ENCODE data around the gene KISS1.

KISS1 gene

GRCh38 chr1:204227351-204227750, 31.1 kb upstream of the KISS1 start:
- Histone ChIP-seq H3K36me3 (ENCODE audit: control insufficient read depth, insufficient read depth, low read length) (peaks cover 8% of the 10 kb centered on the region), H3K27ac (ENCODE audit: low read depth, low read length) (no peak overlapping the region), H3K9ac (ENCODE audit: low read length) (no peak overlapping the region), H3K27me3 (ENCODE audit: control insufficient read depth, insufficient read depth, low read length) (no peaks in the 10 kb centered on the region), H3K4me1 (ENCODE audit: control insufficient read depth, insufficient read depth, low read length) (no peaks in the 10 kb centered on the region), H3K4me3 (ENCODE audit: low read length) (no peak overlapping the region)

- Histone ChIP-seq H3K4me1 (ENCODE audit: control insufficient read depth, insufficient read depth, low read length) (no peaks in the 10 kb centered on the region), H3K27ac (ENCODE audit: low read depth, low read length) (no peak overlapping the region), H3K4me3 (ENCODE audit: low read length) (no peak overlapping the region), H3K36me3 (ENCODE audit: control insufficient read depth, insufficient read depth, low read length) (peaks cover 11% of the 10 kb centered on the region), H3K27me3 (ENCODE audit: control insufficient read depth, insufficient read depth, low read length) (no peaks in the 10 kb centered on the region), H3K9ac (ENCODE audit: low read length) (no peak overlapping the region)
These were observed 29.8 kb upstream of the KISS1 start for GRCh38 chr1:204225841-204226735.

GRCh38 chr1:204224655-204225054, 28.4 kb upstream of the KISS1 start:
- H3K27ac ChIP-seq (ENCODE audit: low read depth, low read length) = no peak overlapping the region
- no peak overlapping the region for H3K4me3 ChIP-seq (ENCODE audit: low read length)
- H3K4me1 ChIP-seq (ENCODE audit: control insufficient read depth, insufficient read depth, low read length) = no peaks in the 10 kb centered on the region
- H3K9ac ChIP-seq (ENCODE audit: low read length) = no peak overlapping the region
- H3K27me3 ChIP-seq (ENCODE audit: control insufficient read depth, insufficient read depth, low read length) = no peaks in the 10 kb centered on the region
- H3K36me3 ChIP-seq (ENCODE audit: control insufficient read depth, insufficient read depth, low read length) = peaks cover 11% of the 10 kb centered on the region

- Histone ChIP-seq H3K36me3 (ENCODE audit: control insufficient read depth, insufficient read depth, low read length) (peaks cover 6% of the 10 kb centered on the region), H3K27me3 (ENCODE audit: control insufficient read depth, insufficient read depth, low read length) (no peaks in the 10 kb centered on the region), H3K9ac (ENCODE audit: low read length) (no peak overlapping the region), H3K4me3 (ENCODE audit: low read length) (no peak overlapping the region), H3K27ac (ENCODE audit: low read depth, low read length) (no peak overlapping the region), H3K4me1 (ENCODE audit: control insufficient read depth, insufficient read depth, low read length) (no peaks in the 10 kb centered on the region)
These were observed 27.0 kb upstream of the KISS1 start for GRCh38 chr1:204223129-204223860.

- Histone ChIP-seq H3K36me3 (ENCODE audit: control insufficient read depth, insufficient read depth, low read length) (peaks cover 3% of the 10 kb centered on the region), H3K9ac (ENCODE audit: low read length) (no peak overlapping the region), H3K4me3 (ENCODE audit: low read length) (no peak overlapping the region), H3K27me3 (ENCODE audit: control insufficient read depth, insufficient read depth, low read length) (no peaks in the 10 kb centered on the region), H3K27ac (ENCODE audit: low read depth, low read length) (no peak overlapping the region), H3K4me1 (ENCODE audit: control insufficient read depth, insufficient read depth, low read length) (no peaks in the 10 kb centered on the region)
These were observed 26.4 kb upstream of the KISS1 start for GRCh38 chr1:204222764-204223055.

GRCh38 chr1:204222006-204222763, 25.9 kb upstream of the KISS1 start:
- H3K4me1 ChIP-seq (ENCODE audit: control insufficient read depth, insufficient read depth, low read length) = no peaks in the 10 kb centered on the region
- H3K36me3 ChIP-seq (ENCODE audit: control insufficient read depth, insufficient read depth, low read length) = peaks cover 3% of the 10 kb centered on the region
- no peak overlapping the region for H3K9ac ChIP-seq (ENCODE audit: low read length)
- H3K27me3 ChIP-seq (ENCODE audit: control insufficient read depth, insufficient read depth, low read length) = no peaks in the 10 kb centered on the region
- H3K4me3 ChIP-seq (ENCODE audit: low read length) = no peak overlapping the region
- H3K27ac ChIP-seq (ENCODE audit: low read depth, low read length) = no peak overlapping the region

GRCh38 chr1:204221271-204221670, 25.0 kb upstream of the KISS1 start:
- no peak overlapping the region for H3K27ac ChIP-seq (ENCODE audit: low read depth, low read length)
- H3K36me3 ChIP-seq (ENCODE audit: control insufficient read depth, insufficient read depth, low read length) = peaks cover 3% of the 10 kb centered on the region
- H3K27me3 ChIP-seq (ENCODE audit: control insufficient read depth, insufficient read depth, low read length) = no peaks in the 10 kb centered on the region
- H3K4me3 ChIP-seq (ENCODE audit: low read length) = no peak overlapping the region
- H3K4me1 ChIP-seq (ENCODE audit: control insufficient read depth, insufficient read depth, low read length) = no peaks in the 10 kb centered on the region
- H3K9ac ChIP-seq (ENCODE audit: low read length) = no peak overlapping the region

GRCh38 chr1:204219971-204220616, 23.8 kb upstream of the KISS1 start:
- no peaks in the 10 kb centered on the region for H3K27me3 ChIP-seq (ENCODE audit: control insufficient read depth, insufficient read depth, low read length)
- H3K4me3 ChIP-seq (ENCODE audit: low read length) = no peak overlapping the region

GRCh38 chr1:204218552-204218951, 22.3 kb upstream of the KISS1 start:
- H3K4me1 ChIP-seq (ENCODE audit: control insufficient read depth, insufficient read depth, low read length) = no peaks in the 10 kb centered on the region
- peaks cover 3% of the 10 kb centered on the region for H3K36me3 ChIP-seq (ENCODE audit: control insufficient read depth, insufficient read depth, low read length)
- no peak overlapping the region for H3K9ac ChIP-seq (ENCODE audit: low read length)
- H3K27ac ChIP-seq (ENCODE audit: low read depth, low read length) = no peak overlapping the region
- no peak overlapping the region for H3K4me3 ChIP-seq (ENCODE audit: low read length)
- H3K27me3 ChIP-seq (ENCODE audit: control insufficient read depth, insufficient read depth, low read length) = peaks cover 6% of the 10 kb centered on the region

More at GRCh38 chr1:204219971-204220616, 23.8 kb upstream of the KISS1 start:
- Histone ChIP-seq H3K4me1 (ENCODE audit: control insufficient read depth, insufficient read depth, low read length) (no peaks in the 10 kb centered on the region), H3K36me3 (ENCODE audit: control insufficient read depth, insufficient read depth, low read length) (peaks cover 3% of the 10 kb centered on the region), H3K9ac (ENCODE audit: low read length) (no peak overlapping the region), H3K27ac (ENCODE audit: low read depth, low read length) (no peak overlapping the region)

GRCh38 chr1:204217648-204218000, 21.3 kb upstream of the KISS1 start:
- H3K4me3 ChIP-seq (ENCODE audit: low read length) = no peak overlapping the region
- peaks cover 10% of the 10 kb centered on the region for H3K27me3 ChIP-seq (ENCODE audit: control insufficient read depth, insufficient read depth, low read length)
- H3K9ac ChIP-seq (ENCODE audit: low read length) = no peak overlapping the region
- peaks cover 3% of the 10 kb centered on the region for H3K36me3 ChIP-seq (ENCODE audit: control insufficient read depth, insufficient read depth, low read length)
- H3K4me1 ChIP-seq (ENCODE audit: control insufficient read depth, insufficient read depth, low read length) = no peaks in the 10 kb centered on the region
- no peak overlapping the region for H3K27ac ChIP-seq (ENCODE audit: low read depth, low read length)

- H3K4me3 ChIP-seq (ENCODE audit: low read length) = no peak overlapping the region
- no peak overlapping the region for H3K9ac ChIP-seq (ENCODE audit: low read length)
- H3K4me1 ChIP-seq (ENCODE audit: control insufficient read depth, insufficient read depth, low read length) = no peaks in the 10 kb centered on the region
- H3K27me3 ChIP-seq (ENCODE audit: control insufficient read depth, insufficient read depth, low read length) = peaks cover 11% of the 10 kb centered on the region
- no peak overlapping the region for H3K27ac ChIP-seq (ENCODE audit: low read depth, low read length)
- peaks cover 1% of the 10 kb centered on the region for H3K36me3 ChIP-seq (ENCODE audit: control insufficient read depth, insufficient read depth, low read length)
These were observed 20.8 kb upstream of the KISS1 start for GRCh38 chr1:204216880-204217647.
